Heart left ventricle (tissue), 16 donors: ENCODE data around the gene MAP3K4. TPM values are rescaled to one million over a fixed set of nuclear protein-coding genes. Genes with fewer than 3 reads are reported as not detected.

ENCODE experiments used
- ATAC-seq, 4 donors: fragments of 200-7000 bp; cut with Tn5 transposase; one replicate each; pipeline ENCODE4 v1.9.1; 2020 to 2022; ENCODE audit warnings: moderate library complexity in 4 of 4, mild to moderate bottlenecking in 3 of 4, moderate number of reproducible peaks in 1 of 4
- DNase-seq, 5 donors: peaks; one replicate each; pipeline ENCODE4 v3.0.0-alpha.2; 2020
- H3K27ac ChIP-seq, 12 donors: fragments of 200-600 bp; sonication (generic) in 4 of 12; one replicate each; pipeline versions ENCODE4 v1.5.0 to v1.8.0; 2016 to 2022; ENCODE audit warnings: mild to moderate bottlenecking in 2 of 12
- H3K27me3 ChIP-seq, 9 donors: fragments of 200-600 bp; sonication (generic) in 2 of 9; one replicate each; pipeline versions ENCODE4 v1.5.1 to v1.8.0; 2016 to 2022; ENCODE audit warnings: mild to moderate bottlenecking in 3 of 9
- H3K36me3 ChIP-seq, 9 donors: fragments of 200-600 bp; sonication (generic) in 2 of 9; one replicate each; pipeline versions ENCODE4 v1.5.0 to v1.8.0; 2018 to 2022; ENCODE audit warnings: mild to moderate bottlenecking in 2 of 9
- H3K4me1 ChIP-seq, 12 donors: fragments of 200-600 bp; sonication (generic) in 4 of 12; one replicate each; pipeline versions ENCODE4 v1.5.0 to v1.8.0; 2016 to 2022; ENCODE audit warnings: mild to moderate bottlenecking in 3 of 12
- H3K4me3 ChIP-seq, 12 donors: fragments of 200-600 bp; sonication (generic) in 4 of 12; one replicate each; pipeline versions ENCODE4 v1.5.0 to v1.8.0; 2017 to 2022; ENCODE audit warnings: mild to moderate bottlenecking in 9 of 12, moderate library complexity in 4 of 12
- H3K9me3 ChIP-seq, 12 donors: fragments of 200-600 bp; sonication (generic) in 4 of 12; one replicate each; pipeline versions ENCODE4 v1.5.0 to v1.8.0; 2016 to 2022; ENCODE audit warnings: mild to moderate bottlenecking in 1 of 12
- POLR2A ChIP-seq, 2 donors: fragments of 450-650 bp; IDR thresholded peaks; one replicate each; pipeline ENCODE4 v1.6.1; 2017; ENCODE audit warnings: antibody characterized with exemption in 2 of 2, mild to moderate bottlenecking in 2 of 2, moderate library complexity in 2 of 2
- WGBS, 4 donors: extraction: QIAGEN DNeasy Blood & Tissue Kit in 2 of 4; methylation state at CpG; one replicate each; pipeline versions ENCODE4 v1.1.5 to v1.1.7; 2013 to 2018; 5-methylcytosine and 5-hydroxymethylcytosine counted together
- intact Hi-C, 10 donors: fragments of 100-400 bp; cut with DNase I; formaldehyde crosslinking; loops; one replicate each; pipeline versions ENCODE4 v1.11.1 to v1.14.2; 2022
- polyA plus RNA-seq, 2 donors: library from polyadenylated mRNA; stranded (reverse); fragments of 200-250 nt; gene quantifications; one replicate each; pipeline ENCODE4 v1.2.3, GENCODE V29; 2013
- total RNA-seq, 9 donors: library from RNA; depleted of rRNA in 2 of 9; stranded (reverse); fragments of >200 nt in 2 of 9; fragmentation: NEBNext Ultra II Directional in 3 of 9; extraction: Animal tissue kit (Norgen Biotek cat#: 25700) in 3 of 9; gene quantifications; one replicate each; pipeline versions ENCODE4 v1.1.0 to v1.2.4, GENCODE V29; 2016 to 2023
- TF ChIP-seq, protein P1 (sequence below), 12 donors: fragments of 200-600 bp; sonication (generic) in 4 of 12; IDR thresholded peaks; one replicate each; pipeline versions ENCODE4 v1.5.0 to v1.8.0; 2018 to 2022; ENCODE audit warnings: antibody characterized with exemption in 12 of 12, mild to moderate bottlenecking in 5 of 12
- donor health status: ischemic (EF 13 %, LVEDD 7.1; RV severe dilation, severe dysfunction).
- donor health status: healthy with polysubstance abuse.
- donor health status: DM: no; HTN: yes; CAD: no.
- donor health status: DM: no; HTN: no; CAD: no.
- donor health status: ischemic (EF 25% LVEDD 6.9; RV normal size, moderate dysfunction).
- donor health status: ischemic (EF 25% LVEDD 5.7; RV mildly dilated, moderate dysfunction).
- donor health status: healthy.
- donor health status: DM: yes; HTN: yes; CAD: no.
- donor health status: ischemic (EF 35%, LVEDD 5.7; RV mildly dilated, moderate dysfunction).
- donor health status: nonischemic (EF 11% LVEDD 7.7; RV severe dilation, severe dysfunction).
- donor health status: DM: yes; HTN: yes; CAD: no.
- donor health status: PGD.
- donor health status: ischemic (EF 29% LVEDD 5.4; RV normal size, mild dysfunction).
- donor health status: nonischemic (EF 23%, LVEDD 6.1; RV moderate dilation, normal function).

MAP3K4 gene
- total and polyA plus RNA-seq, 11 donors = 9.2 to 39.1 (median 28.4) TPM

DNA sequence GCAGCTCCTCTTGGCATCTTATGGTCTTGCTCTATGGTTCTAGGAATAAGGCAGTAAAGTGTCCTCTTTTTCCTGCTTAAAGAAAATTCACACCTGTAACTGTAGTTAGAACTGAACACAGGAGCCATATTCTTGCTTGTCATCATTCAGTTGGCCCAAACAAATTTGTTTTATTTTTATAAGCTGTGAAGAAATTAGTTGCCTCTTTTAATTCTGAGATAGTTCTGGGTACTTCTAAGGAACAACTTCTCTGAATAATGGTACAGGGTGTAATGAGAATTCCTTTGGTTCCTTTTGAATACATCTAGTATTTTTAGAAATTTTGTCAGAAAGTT is 1.4 kb downstream of the MAP3K4 start:
- Histone ChIP-seq H3K4me1 (peaks cover 0 to 38% (median 19%) of the 10 kb centered on the region in 12 donors), H3K36me3 (no peaks in the 10 kb centered on the region), H3K27ac (peak overlapping the region in 6 of 12 donors; percentile 94 to 99 (median 96)), H3K27me3 (no peaks in the 10 kb centered on the region), H3K9me3 (no peaks in the 10 kb centered on the region), H3K4me3 (peak overlapping the region in 11 of 12 donors; percentile 79 to 97 (median 90))
- no peak for TF ChIP-seq POLR2A (IDR thresholded peaks at IDR 0.05)
- TF ChIP-seq, protein P1, sequence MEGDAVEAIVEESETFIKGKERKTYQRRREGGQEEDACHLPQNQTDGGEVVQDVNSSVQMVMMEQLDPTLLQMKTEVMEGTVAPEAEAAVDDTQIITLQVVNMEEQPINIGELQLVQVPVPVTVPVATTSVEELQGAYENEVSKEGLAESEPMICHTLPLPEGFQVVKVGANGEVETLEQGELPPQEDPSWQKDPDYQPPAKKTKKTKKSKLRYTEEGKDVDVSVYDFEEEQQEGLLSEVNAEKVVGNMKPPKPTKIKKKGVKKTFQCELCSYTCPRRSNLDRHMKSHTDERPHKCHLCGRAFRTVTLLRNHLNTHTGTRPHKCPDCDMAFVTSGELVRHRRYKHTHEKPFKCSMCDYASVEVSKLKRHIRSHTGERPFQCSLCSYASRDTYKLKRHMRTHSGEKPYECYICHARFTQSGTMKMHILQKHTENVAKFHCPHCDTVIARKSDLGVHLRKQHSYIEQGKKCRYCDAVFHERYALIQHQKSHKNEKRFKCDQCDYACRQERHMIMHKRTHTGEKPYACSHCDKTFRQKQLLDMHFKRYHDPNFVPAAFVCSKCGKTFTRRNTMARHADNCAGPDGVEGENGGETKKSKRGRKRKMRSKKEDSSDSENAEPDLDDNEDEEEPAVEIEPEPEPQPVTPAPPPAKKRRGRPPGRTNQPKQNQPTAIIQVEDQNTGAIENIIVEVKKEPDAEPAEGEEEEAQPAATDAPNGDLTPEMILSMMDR (IDR thresholded peaks at IDR 0.05) = no peak
- intact Hi-C loops = loop anchor here (1.0 to 10.0 kb wide), 6 partner anchors 60 to 92 kb away; no protein-coding TSS in a partner anchor
- ATAC-seq (no peak), DNase-seq (no peak)

DNA sequence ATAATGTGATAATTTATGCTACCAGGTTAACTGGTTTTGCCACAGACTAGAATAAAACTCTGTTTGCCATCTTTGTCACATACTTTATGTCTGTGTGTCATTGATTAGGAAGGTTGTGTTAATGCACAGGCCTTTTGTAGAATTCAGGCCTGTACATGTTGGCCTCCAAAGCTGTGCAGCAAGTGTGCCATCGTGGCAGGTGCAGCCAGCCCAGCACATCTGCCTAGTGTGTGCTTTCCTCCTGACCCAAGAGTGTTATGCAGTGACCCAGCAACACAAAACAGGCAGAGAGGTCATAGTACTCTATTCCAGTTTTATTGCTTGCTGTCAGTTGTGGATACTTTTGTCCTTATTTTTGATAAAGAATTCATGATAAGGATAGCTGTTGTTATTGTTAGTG is 3.7 kb downstream of the MAP3K4 start:
- ATAC-seq (no peak), DNase-seq (no peak)
- 53 to 63% (median 56%) methylated on average over 1 of the region's 1 CpG for WGBS, 4 donors
- no peaks in the 10 kb centered on the region for H3K9me3 ChIP-seq
- intact Hi-C loops = loop anchor here in 1 of 10 donors (10.0 kb wide), 1 partner anchor 90 kb away; no protein-coding TSS in a partner anchor
- H3K36me3 ChIP-seq = no peaks in the 10 kb centered on the region
- no peak for TF ChIP-seq POLR2A (IDR thresholded peaks at IDR 0.05)
- TF ChIP-seq, protein P1 (IDR thresholded peaks at IDR 0.05) = no peak
- H3K4me3 ChIP-seq = no peak overlapping the region
- peak overlapping the region in 1 of 12 donors; percentile 14 for H3K27ac ChIP-seq
- no peaks in the 10 kb centered on the region for H3K27me3 ChIP-seq
- H3K4me1 ChIP-seq = peaks cover 0 to 50% (median 28%) of the 10 kb centered on the region in 12 donors

DNA sequence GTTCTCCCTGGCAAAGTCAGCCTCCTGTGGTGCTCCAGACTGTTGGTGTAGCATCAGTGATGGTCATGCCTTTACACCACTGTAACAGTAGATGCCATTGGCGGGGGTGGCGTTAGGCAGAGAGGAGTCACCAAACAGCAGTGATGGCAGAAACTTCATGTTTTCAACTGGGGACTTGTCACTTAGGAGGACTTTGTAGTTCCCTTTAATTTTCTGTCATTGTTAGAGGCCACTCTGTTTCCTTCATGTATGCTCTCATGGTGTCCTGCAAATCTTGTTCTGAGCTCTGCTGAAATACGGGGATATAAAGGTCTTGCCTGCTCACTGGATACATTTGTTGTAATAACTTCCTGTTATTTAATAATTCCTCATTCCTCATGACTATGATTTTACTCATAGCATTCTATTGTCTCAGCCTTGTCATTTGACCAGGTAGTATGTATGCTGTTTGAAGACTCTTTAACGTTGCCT is 4.6 kb downstream of the MAP3K4 start:
- TF ChIP-seq, protein P1 (IDR thresholded peaks at IDR 0.05) = no peak
- ATAC-seq (no peak), DNase-seq (no peak)
- WGBS, 4 donors = 61 to 78% (median 70%) methylated on average over 4 of the region's 4 CpGs
- peak overlapping the region in 1 of 12 donors; percentile 21 for H3K27ac ChIP-seq
- H3K9me3 ChIP-seq = no peaks in the 10 kb centered on the region
- H3K36me3 ChIP-seq = peaks cover 0 to 3% (median 0%) of the 10 kb centered on the region in 9 donors
- intact Hi-C loops = loop anchor here in 1 of 10 donors (10.0 kb wide), 1 partner anchor 89 kb away; no protein-coding TSS in a partner anchor
- H3K4me1 ChIP-seq = peaks cover 0 to 45% (median 24%) of the 10 kb centered on the region in 12 donors
- H3K4me3 ChIP-seq = no peak overlapping the region
- no peaks in the 10 kb centered on the region for H3K27me3 ChIP-seq

DNA sequence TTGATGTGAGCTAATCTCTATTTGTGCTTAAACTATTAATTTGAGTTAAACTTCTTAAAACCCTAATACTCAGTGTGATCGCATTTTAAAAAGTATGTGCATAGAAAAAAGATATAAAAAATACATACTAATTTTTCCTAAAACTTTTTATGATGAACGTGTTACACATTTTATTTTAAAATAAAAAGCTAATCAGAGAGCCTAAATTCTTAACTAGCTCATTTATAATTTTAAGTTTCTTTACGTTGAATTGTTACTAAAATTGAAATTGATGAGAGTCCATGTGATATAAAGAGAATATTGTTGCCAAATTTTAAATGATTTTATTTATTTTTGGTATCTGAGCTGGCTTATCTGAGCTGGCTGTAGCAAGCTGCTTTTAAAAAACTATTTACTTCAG is 6.6 kb downstream of the MAP3K4 start:
- Histone ChIP-seq H3K36me3 (peaks cover 0 to 3% (median 0%) of the 10 kb centered on the region in 9 donors), H3K9me3 (no peaks in the 10 kb centered on the region), H3K4me1 (peaks cover 3 to 52% (median 27%) of the 10 kb centered on the region in 12 donors), H3K4me3 (no peak overlapping the region), H3K27ac (no peak overlapping the region), H3K27me3 (no peaks in the 10 kb centered on the region)
- no peak for DNase-seq
- TF ChIP-seq, protein P1 (IDR thresholded peaks at IDR 0.05) = no peak
- no peak for ATAC-seq
- WGBS, 4 donors = 76 to 81% (median 78%) methylated on average over 3 of the region's 3 CpGs
- intact Hi-C loops = loop anchor here in 1 of 10 donors (10.0 kb wide), 1 partner anchor 87 kb away; no protein-coding TSS in a partner anchor
